Astrocyte (in vitro differentiated cells and primary cell): Measurements from ENCODE around the gene NRG3. TPM values are rescaled to one million over a fixed set of nuclear protein-coding genes. Genes with fewer than 3 reads are reported as not detected.
A peak's percentile ranks its signal among the peaks of the same experiment; 100 is the strongest.

Experiments
- DNase-seq: peaks from one replicate; pipeline ENCODE4 v3.0.0-alpha.2; 2010; ENCODE audit warnings: low read depth
- FAIRE-seq: peaks from 2 replicates; lab custom pipeline; 2011; peaks lifted over from hg19 to GRCh38; lab: Jason Lieb, UNC
- H2AFZ ChIP-seq: 2 replicates; pipeline ENCODE4 v1.6.0; 2012; ENCODE audit warnings: low read depth, low read length, inconsistent platforms
- H3K27ac ChIP-seq: 2 replicates; pipeline ENCODE4 v1.5.1; 2011; ENCODE audit warnings: low read depth, low read length, inconsistent platforms
- H3K27me3 ChIP-seq: 2 replicates; pipeline ENCODE4 v1.6.0; 2011; ENCODE audit warnings: low read length, inconsistent platforms; ENCODE audit not compliant: insufficient read depth
- H3K36me3 ChIP-seq: 2 replicates; pipeline ENCODE4 v1.5.1; 2011; ENCODE audit warnings: low read length, inconsistent platforms; ENCODE audit not compliant: insufficient read depth
- H3K4me1 ChIP-seq: 2 replicates; pipeline ENCODE4 v1.5.1; 2011; ENCODE audit warnings: low read length, inconsistent platforms; ENCODE audit not compliant: insufficient read depth
- H3K4me2 ChIP-seq: 2 replicates; pipeline ENCODE4 v1.6.0; 2012; ENCODE audit warnings: low read length, inconsistent platforms
- H3K4me3 ChIP-seq: 2 replicates; pipeline ENCODE4 v1.5.1; 2011; ENCODE audit warnings: low read depth, mild to moderate bottlenecking, low read length, inconsistent platforms; ENCODE audit not compliant: insufficient read depth
- H3K79me2 ChIP-seq: 2 replicates; pipeline ENCODE4 v1.6.0; 2012; ENCODE audit warnings: mild to moderate bottlenecking, low read length, inconsistent platforms; ENCODE audit not compliant: insufficient read depth
- H3K9ac ChIP-seq: 2 replicates; pipeline ENCODE4 v1.6.0; 2012; ENCODE audit warnings: mild to moderate bottlenecking, low read length, inconsistent platforms
- H3K9me3 ChIP-seq: 2 replicates; pipeline ENCODE4 v1.5.1; 2012; ENCODE audit warnings: low read depth, mild to moderate bottlenecking, low read length, inconsistent platforms; ENCODE audit not compliant: insufficient read depth
- H4K20me1 ChIP-seq: 2 replicates; pipeline ENCODE4 v1.6.0; 2012; ENCODE audit warnings: low read length, inconsistent platforms; ENCODE audit not compliant: insufficient read depth
- H3K27ac Mint-ChIP-seq: one replicate; pipeline ENCODE4 v1.8.0; 2021; ENCODE audit warnings: mild to moderate bottlenecking, mixed read lengths; ENCODE audit not compliant: unreplicated experiment
- H3K27me3 Mint-ChIP-seq: one replicate; pipeline ENCODE4 v1.8.0; 2021; ENCODE audit warnings: low read depth, mixed read lengths; ENCODE audit not compliant: unreplicated experiment
- H3K36me3 Mint-ChIP-seq: one replicate; pipeline ENCODE4 v1.8.0; 2021; ENCODE audit warnings: low read depth, mixed read lengths; ENCODE audit not compliant: unreplicated experiment
- H3K4me1 Mint-ChIP-seq: one replicate; pipeline ENCODE4 v1.8.0; 2021; ENCODE audit warnings: low read depth, mixed read lengths; ENCODE audit not compliant: unreplicated experiment
- H3K4me3 Mint-ChIP-seq: one replicate; pipeline ENCODE4 v1.8.0; 2021; ENCODE audit warnings: mild to moderate bottlenecking, moderate library complexity, mixed read lengths; ENCODE audit not compliant: unreplicated experiment
- H3K9me3 Mint-ChIP-seq: one replicate; pipeline ENCODE4 v1.8.0; 2021; ENCODE audit warnings: mild to moderate bottlenecking, mixed read lengths; ENCODE audit not compliant: unreplicated experiment
- EZH2 ChIP-seq: IDR thresholded peaks from 2 replicates; pipeline ENCODE4 v1.6.1; 2012; ENCODE audit warnings: mild to moderate bottlenecking, low read length, inconsistent platforms; ENCODE audit not compliant: insufficient read depth
- total RNA-seq: library from RNA; stranded (reverse); gene quantifications from 2 replicates; pipeline ENCODE4 v1.2.1, GENCODE V29; 2021
- TF ChIP-seq, protein P1 (sequence below): IDR thresholded peaks from 2 replicates; pipeline ENCODE4 v1.5.1; 2011; ENCODE audit warnings: low read depth, mild to moderate bottlenecking, inconsistent platforms, low read length, moderate library complexity; ENCODE audit not compliant: insufficient read depth

The NRG3 gene
- total RNA-seq, 1 donor from 2014 or later = 2.1 TPM

DNA sequence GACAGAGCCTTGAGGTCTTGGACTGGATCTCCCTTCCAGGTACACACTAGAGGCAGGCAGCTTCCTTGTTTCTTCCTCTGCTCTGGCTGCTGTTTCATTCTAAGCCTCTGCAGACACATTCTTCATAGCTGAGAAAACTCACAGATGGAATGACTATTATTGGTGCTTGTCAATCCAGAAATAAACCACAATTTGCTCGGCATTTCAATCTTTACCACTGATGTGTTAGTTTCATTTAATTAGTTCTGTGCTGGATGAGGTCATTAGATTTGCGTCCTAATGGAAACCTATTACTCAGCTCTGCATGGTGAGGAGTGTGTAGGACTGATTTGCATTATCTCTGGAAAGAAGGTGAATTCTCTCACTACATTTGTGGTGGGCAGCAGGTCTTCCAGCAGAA lies 392.5 kb downstream of the NRG3 start:
- peak overlapping the region; percentile 48 for H3K27ac ChIP-seq
- H3K27me3 Mint-ChIP-seq = no peaks in the 10 kb centered on the region
- no peaks in the 10 kb centered on the region for H4K20me1 ChIP-seq
- peak overlapping the region; percentile 57 for H3K4me2 ChIP-seq
- H3K36me3 ChIP-seq = no peaks in the 10 kb centered on the region
- H3K36me3 Mint-ChIP-seq = no peaks in the 10 kb centered on the region
- H3K4me3 Mint-ChIP-seq = no peak overlapping the region
- no peak overlapping the region for H3K4me3 ChIP-seq
- peak overlapping the region; percentile 85 for H3K27ac Mint-ChIP-seq
- H3K4me1 Mint-ChIP-seq = peaks cover 20% of the 10 kb centered on the region
- no peaks in the 10 kb centered on the region for H3K79me2 ChIP-seq
- peak overlapping the region; percentile 59 for H3K9ac ChIP-seq
- no peaks in the 10 kb centered on the region for H3K9me3 Mint-ChIP-seq
- no peak overlapping the region for H2AFZ ChIP-seq
- H3K4me1 ChIP-seq = peaks cover 6% of the 10 kb centered on the region
- no peaks in the 10 kb centered on the region for H3K27me3 ChIP-seq
- FAIRE-seq (no peak), DNase-seq (peak; percentile 8)
- H3K9me3 ChIP-seq = no peaks in the 10 kb centered on the region
- TF ChIP-seq, protein P1, sequence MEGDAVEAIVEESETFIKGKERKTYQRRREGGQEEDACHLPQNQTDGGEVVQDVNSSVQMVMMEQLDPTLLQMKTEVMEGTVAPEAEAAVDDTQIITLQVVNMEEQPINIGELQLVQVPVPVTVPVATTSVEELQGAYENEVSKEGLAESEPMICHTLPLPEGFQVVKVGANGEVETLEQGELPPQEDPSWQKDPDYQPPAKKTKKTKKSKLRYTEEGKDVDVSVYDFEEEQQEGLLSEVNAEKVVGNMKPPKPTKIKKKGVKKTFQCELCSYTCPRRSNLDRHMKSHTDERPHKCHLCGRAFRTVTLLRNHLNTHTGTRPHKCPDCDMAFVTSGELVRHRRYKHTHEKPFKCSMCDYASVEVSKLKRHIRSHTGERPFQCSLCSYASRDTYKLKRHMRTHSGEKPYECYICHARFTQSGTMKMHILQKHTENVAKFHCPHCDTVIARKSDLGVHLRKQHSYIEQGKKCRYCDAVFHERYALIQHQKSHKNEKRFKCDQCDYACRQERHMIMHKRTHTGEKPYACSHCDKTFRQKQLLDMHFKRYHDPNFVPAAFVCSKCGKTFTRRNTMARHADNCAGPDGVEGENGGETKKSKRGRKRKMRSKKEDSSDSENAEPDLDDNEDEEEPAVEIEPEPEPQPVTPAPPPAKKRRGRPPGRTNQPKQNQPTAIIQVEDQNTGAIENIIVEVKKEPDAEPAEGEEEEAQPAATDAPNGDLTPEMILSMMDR = no peak
- TF ChIP-seq EZH2 = no peak

DNA sequence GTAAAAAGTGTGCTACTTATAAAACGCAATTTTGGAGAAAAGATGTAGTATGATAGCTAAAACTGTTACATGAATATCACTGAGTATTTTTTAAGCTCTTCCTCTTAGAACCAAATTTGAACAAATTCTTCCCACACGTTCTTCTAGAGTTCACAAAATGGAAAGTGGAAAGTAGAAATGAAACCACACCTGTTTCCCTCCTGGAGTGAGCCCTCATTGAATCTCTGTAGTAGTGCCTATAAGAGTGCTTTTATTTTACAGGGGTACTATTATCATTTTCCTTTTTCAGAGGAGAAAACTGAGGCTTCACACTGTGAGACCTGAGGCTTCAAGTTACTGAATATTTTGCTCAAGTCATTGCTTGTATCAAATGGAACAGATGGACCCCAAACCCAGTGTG lies 393.0 kb downstream of the NRG3 start:
- H3K4me3 Mint-ChIP-seq = no peak overlapping the region
- Histone ChIP-seq H3K9ac (no peak overlapping the region), H3K4me1 (peaks cover 6% of the 10 kb centered on the region), H2AFZ (no peak overlapping the region), H3K4me2 (no peak overlapping the region), H3K79me2 (no peaks in the 10 kb centered on the region), H3K27ac (no peak overlapping the region), H3K27me3 (no peaks in the 10 kb centered on the region), H3K4me3 (no peak overlapping the region), H3K36me3 (no peaks in the 10 kb centered on the region), H4K20me1 (no peaks in the 10 kb centered on the region), H3K9me3 (no peaks in the 10 kb centered on the region)
- no peak for TF ChIP-seq EZH2
- TF ChIP-seq, protein P1 = no peak
- H3K36me3 Mint-ChIP-seq = no peaks in the 10 kb centered on the region
- no peak overlapping the region for H3K27ac Mint-ChIP-seq
- H3K4me1 Mint-ChIP-seq = peaks cover 20% of the 10 kb centered on the region
- no peaks in the 10 kb centered on the region for H3K27me3 Mint-ChIP-seq
- FAIRE-seq (no peak), DNase-seq (no peak)
- no peaks in the 10 kb centered on the region for H3K9me3 Mint-ChIP-seq

DNA sequence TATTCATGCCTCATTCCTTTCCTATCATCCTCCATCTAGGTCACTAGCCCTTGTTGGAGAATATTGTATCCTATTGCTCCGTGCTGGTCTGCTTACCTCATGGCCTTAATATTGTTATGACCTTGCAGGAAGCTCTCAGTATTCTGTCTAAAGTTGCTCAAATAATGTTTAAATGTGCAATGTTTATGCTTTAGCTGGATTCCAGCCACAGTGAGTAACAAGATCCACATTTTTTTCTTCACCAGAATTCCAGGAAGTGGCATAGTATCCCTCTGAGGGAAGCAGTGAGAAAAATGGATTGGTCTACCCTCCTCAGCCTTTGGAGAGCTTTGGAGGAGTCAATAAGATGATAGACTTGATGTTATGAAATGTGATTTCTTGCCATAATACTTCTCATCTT lies 402.6 kb downstream of the NRG3 start:
- Histone ChIP-seq H3K79me2 (no peaks in the 10 kb centered on the region), H4K20me1 (no peaks in the 10 kb centered on the region), H3K9me3 (no peaks in the 10 kb centered on the region), H3K27me3 (no peaks in the 10 kb centered on the region), H3K27ac (no peak overlapping the region), H2AFZ (no peak overlapping the region), H3K4me2 (no peak overlapping the region), H3K4me3 (no peak overlapping the region), H3K36me3 (no peaks in the 10 kb centered on the region), H3K4me1 (no peaks in the 10 kb centered on the region), H3K9ac (no peak overlapping the region)
- TF ChIP-seq, protein P1 = no peak
- no peak for TF ChIP-seq EZH2
- FAIRE-seq (no peak), DNase-seq (peak; percentile 28)
- H3K4me1 Mint-ChIP-seq = peaks cover 16% of the 10 kb centered on the region
- no peaks in the 10 kb centered on the region for H3K27me3 Mint-ChIP-seq
- H3K36me3 Mint-ChIP-seq = no peaks in the 10 kb centered on the region
- H3K9me3 Mint-ChIP-seq = no peaks in the 10 kb centered on the region
- H3K27ac Mint-ChIP-seq = no peak overlapping the region
- no peak overlapping the region for H3K4me3 Mint-ChIP-seq
